Hematopoietic multipotent progenitor cell treated with erythropoietin and hydrocortisone succinate and interleukin-3 and kit ligand, for 15 days (in vitro differentiated cells): ENCODE results near the gene MRPL11.

Source experiments
- DNase-seq: peaks from one replicate; pipeline ENCODE4 v3.0.0-alpha.2; 2015; ENCODE audit warnings: low spot score

The MRPL11 gene

DNA sequence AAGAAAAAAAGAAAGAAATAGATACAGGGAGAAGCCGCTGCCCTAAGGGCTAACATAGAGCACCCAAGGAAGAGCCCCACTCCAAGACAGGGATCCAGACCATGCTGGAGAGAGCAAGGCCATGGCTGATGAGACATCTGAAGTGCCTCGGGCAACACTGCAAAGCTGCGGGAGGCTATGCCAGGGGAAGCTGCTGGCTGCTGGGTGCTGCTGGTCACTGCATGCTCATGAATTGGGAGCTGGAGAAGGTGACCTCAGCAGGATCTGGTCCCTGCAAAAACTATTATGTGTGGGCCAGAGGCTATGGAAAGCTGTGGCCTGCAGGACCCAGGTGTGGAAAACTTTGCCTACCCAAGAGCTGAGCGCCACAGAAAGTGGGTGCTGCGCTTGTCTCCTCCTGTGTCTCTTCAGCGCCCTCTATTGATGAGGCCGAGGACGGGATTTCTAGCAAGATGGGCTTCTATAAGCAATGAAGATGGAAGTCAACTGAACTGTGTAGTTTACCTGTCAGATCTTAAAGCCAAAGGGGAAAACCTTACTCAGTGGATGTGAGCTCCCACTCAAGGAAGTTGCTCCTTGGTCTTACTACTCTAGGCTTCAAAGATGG, 49.8 kb downstream of the MRPL11 start:
- DNase-seq, result peak; percentile 68

DNA sequence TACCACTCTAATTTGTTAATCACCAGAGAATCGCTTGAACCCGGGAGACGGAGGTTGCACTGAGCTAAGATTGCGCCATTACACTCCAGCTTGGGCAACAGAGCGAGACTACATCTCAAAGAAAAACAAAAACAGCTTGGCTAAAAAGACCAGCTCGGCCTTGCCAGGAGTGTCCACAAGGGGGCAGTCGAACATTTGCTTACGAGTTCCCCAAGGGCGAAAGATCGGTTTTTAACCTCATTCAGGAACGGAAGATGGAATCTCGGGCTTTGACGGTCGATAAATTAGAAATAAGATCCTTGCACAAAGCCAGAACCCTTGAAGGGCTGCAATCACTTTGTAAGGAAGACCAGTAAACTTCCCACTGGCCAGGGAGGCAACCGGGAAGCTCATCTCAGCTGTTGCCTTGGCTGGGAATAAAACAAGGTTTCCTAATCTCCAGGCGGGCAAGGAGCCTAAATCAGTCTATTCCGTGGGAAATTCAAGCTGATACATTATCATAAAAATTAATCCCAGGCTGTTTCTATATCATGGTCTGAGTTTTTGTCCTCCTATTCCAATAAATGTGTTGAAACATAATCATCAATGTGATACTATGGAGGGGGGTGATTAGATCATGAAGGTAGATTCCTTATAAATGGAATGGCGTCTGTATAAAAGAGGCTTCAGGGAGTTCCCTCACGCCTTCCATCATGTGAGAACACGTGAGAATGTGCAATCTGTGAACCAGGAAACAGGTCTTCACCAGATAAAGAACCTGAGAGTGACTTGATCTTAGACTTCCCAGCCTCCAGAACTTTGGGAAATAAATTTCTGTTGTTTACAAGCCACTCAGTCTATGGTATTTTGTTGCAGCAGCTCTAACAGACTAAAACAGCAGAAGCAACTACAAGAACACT, 52.2 kb downstream of the MRPL11 start:
- peak; percentile 80 for DNase-seq
